Neural cell (in vitro differentiated cells): ENCODE data around the gene MALRD1.

Source experiments
- POLR2AphosphoS5 ChIP-seq: IDR thresholded peaks from 2 replicates; pipeline ENCODE4 v1.6.1; 2012
- TF ChIP-seq, protein P1 (sequence below): fragments of 450-650 bp; IDR thresholded peaks from 2 replicates; pipeline ENCODE4 v1.5.1; 2014; ENCODE audit warnings: antibody characterized with exemption, mild to moderate bottlenecking, moderate library complexity; ENCODE audit not compliant: poor library complexity, severe bottlenecking

DNA sequence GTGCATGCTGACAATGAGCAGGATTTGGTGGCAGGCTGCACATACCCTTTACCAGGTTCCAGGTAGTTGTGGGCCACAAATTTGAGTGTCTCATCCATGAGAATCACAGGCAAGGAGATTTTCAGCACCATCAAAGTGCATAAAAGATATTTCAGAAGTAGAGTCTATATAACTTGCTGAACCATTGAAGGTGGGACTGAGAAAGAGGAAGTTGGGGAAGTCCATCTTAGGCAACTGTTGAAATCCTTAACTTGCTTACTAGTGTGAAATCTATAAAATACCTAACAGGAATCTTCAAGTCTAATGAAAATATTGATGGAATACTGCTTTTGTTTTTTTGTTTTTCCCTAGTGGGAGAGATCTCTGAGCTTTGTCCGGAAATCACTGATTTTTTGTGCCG lies 442.6 kb downstream of the MALRD1 start:
- TF ChIP-seq, protein P1, sequence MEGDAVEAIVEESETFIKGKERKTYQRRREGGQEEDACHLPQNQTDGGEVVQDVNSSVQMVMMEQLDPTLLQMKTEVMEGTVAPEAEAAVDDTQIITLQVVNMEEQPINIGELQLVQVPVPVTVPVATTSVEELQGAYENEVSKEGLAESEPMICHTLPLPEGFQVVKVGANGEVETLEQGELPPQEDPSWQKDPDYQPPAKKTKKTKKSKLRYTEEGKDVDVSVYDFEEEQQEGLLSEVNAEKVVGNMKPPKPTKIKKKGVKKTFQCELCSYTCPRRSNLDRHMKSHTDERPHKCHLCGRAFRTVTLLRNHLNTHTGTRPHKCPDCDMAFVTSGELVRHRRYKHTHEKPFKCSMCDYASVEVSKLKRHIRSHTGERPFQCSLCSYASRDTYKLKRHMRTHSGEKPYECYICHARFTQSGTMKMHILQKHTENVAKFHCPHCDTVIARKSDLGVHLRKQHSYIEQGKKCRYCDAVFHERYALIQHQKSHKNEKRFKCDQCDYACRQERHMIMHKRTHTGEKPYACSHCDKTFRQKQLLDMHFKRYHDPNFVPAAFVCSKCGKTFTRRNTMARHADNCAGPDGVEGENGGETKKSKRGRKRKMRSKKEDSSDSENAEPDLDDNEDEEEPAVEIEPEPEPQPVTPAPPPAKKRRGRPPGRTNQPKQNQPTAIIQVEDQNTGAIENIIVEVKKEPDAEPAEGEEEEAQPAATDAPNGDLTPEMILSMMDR: no peak
- TF ChIP-seq POLR2AphosphoS5: no peak
